ENCODE results near the gene OSBPL10.
"Not testable (repeated sequence)": the region's sequence is repeated elsewhere in the genome, so short reads cannot be mapped to it uniquely, and the experiment has no call there.

The OSBPL10 gene

GRCh38 chr3:31885235-31885634 is 95.8 kb downstream of the OSBPL10 start:
- DNase-seq (ENCODE audit: low spot score): no peak

GRCh38 chr3:31884251-31884650 is 96.8 kb downstream of the OSBPL10 start:
- DNase-seq (ENCODE audit: low spot score): no peak

GRCh38 chr3:31882895-31883294 is 98.2 kb downstream of the OSBPL10 start:
- no peak for DNase-seq (ENCODE audit: low spot score)

- no peak for DNase-seq (ENCODE audit: low spot score)
These were observed 98.6 kb downstream of the OSBPL10 start for GRCh38 chr3:31882431-31882830.

GRCh38 chr3:31880482-31881078 is 100.5 kb downstream of the OSBPL10 start:
- no peak for DNase-seq (ENCODE audit: low spot score)

- no peak for DNase-seq (ENCODE audit: low spot score)
These were observed 101.0 kb downstream of the OSBPL10 start for GRCh38 chr3:31880020-31880419.

- DNase-seq (ENCODE audit: low spot score): no peak
These were observed 101.7 kb downstream of the OSBPL10 start for GRCh38 chr3:31879365-31879764.

GRCh38 chr3:31878231-31878838 is 102.7 kb downstream of the OSBPL10 start:
- no peak for DNase-seq (ENCODE audit: low spot score)

- DNase-seq (ENCODE audit: low spot score): no peak
These were observed 104.7 kb downstream of the OSBPL10 start for GRCh38 chr3:31876331-31876730.

GRCh38 chr3:31875437-31875836 is 105.6 kb downstream of the OSBPL10 start:
- DNase-seq (ENCODE audit: low spot score): no peak

GRCh38 chr3:31873254-31873820 is 107.7 kb downstream of the OSBPL10 start:
- no peak for DNase-seq (ENCODE audit: low spot score)

- no peak for DNase-seq (ENCODE audit: low spot score)
These were observed 109.0 kb downstream of the OSBPL10 start for GRCh38 chr3:31871939-31872507.

GRCh38 chr3:31870111-31870510 is 111.0 kb downstream of the OSBPL10 start:
- DNase-seq (ENCODE audit: low spot score): not testable (repeated sequence)

GRCh38 chr3:31868236-31868635 is 112.8 kb downstream of the OSBPL10 start:
- DNase-seq (ENCODE audit: low spot score): no peak

- no peak for DNase-seq (ENCODE audit: low spot score)
These were observed 118.3 kb downstream of the OSBPL10 start for GRCh38 chr3:31862666-31863279.

GRCh38 chr3:31861826-31862225 is 119.2 kb downstream of the OSBPL10 start:
- DNase-seq (ENCODE audit: low spot score): no peak

- not testable (repeated sequence) for DNase-seq (ENCODE audit: low spot score)
These were observed 120.4 kb downstream of the OSBPL10 start for GRCh38 chr3:31860642-31861041.

GRCh38 chr3:31859245-31859644 is 121.8 kb downstream of the OSBPL10 start:
- DNase-seq (ENCODE audit: low spot score): no peak

GRCh38 chr3:31858439-31858838 is 122.6 kb downstream of the OSBPL10 start:
- DNase-seq (ENCODE audit: low spot score): no peak

GRCh38 chr3:31853580-31853979 is 127.5 kb downstream of the OSBPL10 start:
- DNase-seq (ENCODE audit: low spot score): no peak

GRCh38 chr3:31851278-31851677 is 129.8 kb downstream of the OSBPL10 start:
- DNase-seq (ENCODE audit: low spot score): no peak

- no peak for DNase-seq (ENCODE audit: low spot score)
These were observed 132.2 kb downstream of the OSBPL10 start for GRCh38 chr3:31848911-31849310.
